NB4 (cell line): ENCODE data around the gene PCDHGB3.
"Not testable (repeated sequence)": the region's sequence is repeated elsewhere in the genome, so short reads cannot be mapped to it uniquely, and the experiment has no call there.

ENCODE experiments used
- DNase-seq: peaks from one replicate; pipeline ENCODE4 v3.0.0; 2010; ENCODE audit warnings: low read depth
- H3K4me3 ChIP-seq: one replicate; pipeline ENCODE4 v1.5.1; 2011; ENCODE audit warnings: mild to moderate bottlenecking, low read depth, low read length, moderate library complexity
- CTCF ChIP-seq: IDR thresholded peaks from one replicate; pipeline ENCODE4 v1.5.1; 2012; ENCODE audit warnings: low read depth, low read length
- MAX ChIP-seq: IDR thresholded peaks from 2 replicates; pipeline ENCODE4 v1.6.1; 2011; ENCODE audit warnings: low read depth, low read length
- MYC ChIP-seq: IDR thresholded peaks from 2 replicates; pipeline ENCODE4 v1.6.1; 2011; ENCODE audit warnings: low read depth, low read length
- POLR2A ChIP-seq: IDR thresholded peaks from 2 replicates; pipeline ENCODE4 v1.6.1; 2011; ENCODE audit warnings: mild to moderate bottlenecking; ENCODE audit not compliant: insufficient read length; ENCODE audit errors: extremely low read depth

Gene PCDHGB3

GRCh38 chr5:141371572-141372475 lies 1.8 kb downstream of the PCDHGB3 start:
- no peak overlapping the region for H3K4me3 ChIP-seq

GRCh38 chr5:141373673-141374317 lies 3.8 kb downstream of the PCDHGB3 start, which contains the start of gene PCDHGA6:
Gene PCDHGA6 (plus strand): TSS chr5:141373891. CDS start chr5:141374084, 193 bp downstream.
- H3K4me3 ChIP-seq, result no peak within 1 kb of the TSS
- TF ChIP-seq CTCF (peak; percentile 15), MYC (no peak)
- peak; percentile 16 for DNase-seq

More at GRCh38 chr5:141371572-141372475, 1.8 kb downstream of the PCDHGB3 start:
- TF ChIP-seq POLR2A (no peak), MAX (no peak), MYC (no peak), CTCF (no peak)
- no peak for DNase-seq

- no peak overlapping the region for H3K4me3 ChIP-seq
- DNase-seq, result no peak
- TF ChIP-seq MYC, result no peak
- no peak for TF ChIP-seq MAX
- TF ChIP-seq POLR2A, result no peak
- TF ChIP-seq CTCF, result no peak
Observed at GRCh38 chr5:141374627-141375026, 4.6 kb downstream of the PCDHGB3 start.

GRCh38 chr5:141375444-141376155 lies 5.6 kb downstream of the PCDHGB3 start:
- DNase-seq, result not testable (repeated sequence)

GRCh38 chr5:141382469-141383294 lies 12.6 kb downstream of the PCDHGB3 start, which contains the start of gene PCDHGA7:
Gene PCDHGA7 (plus strand): TSS chr5:141382742. CDS start chr5:141382900, 158 bp downstream.
- no peak within 1 kb of the TSS for H3K4me3 ChIP-seq
- DNase-seq, result peak; percentile 28
- TF ChIP-seq POLR2A (no peak), CTCF (peak; percentile 18)

More at GRCh38 chr5:141375444-141376155, 5.6 kb downstream of the PCDHGB3 start:
- TF ChIP-seq CTCF, result peak; percentile 1
- H3K4me3 ChIP-seq, result not testable (repeated sequence)
